Endothelial cell (in vitro differentiated cells): ENCODE data around the gene KRTAP4-5. TPM values are rescaled to one million over a fixed set of nuclear protein-coding genes. Genes with fewer than 3 reads are reported as not detected.
"Not testable (repeated sequence)": the region's sequence is repeated elsewhere in the genome, so short reads cannot be mapped to it uniquely, and the experiment has no call there.

ENCODE experiments used
- DNase-seq: peaks from one replicate; pipeline ENCODE4 v3.0.0; 2021; ENCODE audit warnings: low spot score
- H3K27ac Mint-ChIP-seq: one replicate; pipeline ENCODE4 v1.8.0; 2021; ENCODE audit warnings: mixed read lengths, inconsistent platforms; ENCODE audit not compliant: unreplicated experiment
- H3K27me3 Mint-ChIP-seq: one replicate; pipeline ENCODE4 v1.8.0; 2021; ENCODE audit warnings: mild to moderate bottlenecking, moderate library complexity, mixed read lengths, inconsistent platforms; ENCODE audit not compliant: unreplicated experiment
- H3K36me3 Mint-ChIP-seq: one replicate; pipeline ENCODE4 v1.8.0; 2021; ENCODE audit warnings: mild to moderate bottlenecking, low read depth, mixed read lengths, inconsistent platforms; ENCODE audit not compliant: unreplicated experiment
- H3K4me1 Mint-ChIP-seq: one replicate; pipeline ENCODE4 v1.8.0; 2021; ENCODE audit warnings: mild to moderate bottlenecking, mixed read lengths, inconsistent platforms; ENCODE audit not compliant: unreplicated experiment
- H3K4me3 Mint-ChIP-seq: one replicate; pipeline ENCODE4 v1.8.0; 2021; ENCODE audit warnings: mild to moderate bottlenecking, mixed read lengths, inconsistent platforms; ENCODE audit not compliant: unreplicated experiment
- H3K9me3 Mint-ChIP-seq: one replicate; pipeline ENCODE4 v1.8.0; 2021; ENCODE audit warnings: mixed read lengths, inconsistent platforms; ENCODE audit not compliant: unreplicated experiment
- CTCF ChIP-seq: fragments of 200-600 bp; sonication (generic); IDR thresholded peaks from one replicate; pipeline ENCODE4 v1.5.0; 2021; ENCODE audit warnings: antibody characterized with exemption; ENCODE audit not compliant: unreplicated experiment
- total RNA-seq: library from RNA; stranded (reverse); fragmentation: NEBNext Ultra II Directional; extraction: Animal tissue kit (Norgen Biotek cat#: 25700); gene quantifications from one replicate; pipeline ENCODE4 v1.2.1, GENCODE V29; 2021; ENCODE audit not compliant: unreplicated experiment

KRTAP4-5 gene
- total RNA-seq, 1 donor from 2014 or later: not detected

GRCh38 chr17:41111151-41111885 is 38.3 kb downstream of the KRTAP4-5 start:
- Mint-ChIP-seq H3K27ac (no peak overlapping the region), H3K4me1 (peaks cover 6% of the 10 kb centered on the region), H3K4me3 (no peak overlapping the region), H3K36me3 (no peaks in the 10 kb centered on the region), H3K9me3 (no peaks in the 10 kb centered on the region), H3K27me3 (no peaks in the 10 kb centered on the region)
- no peak for TF ChIP-seq CTCF
- no peak for DNase-seq

GRCh38 chr17:41108728-41109386 is 40.8 kb downstream of the KRTAP4-5 start:
- not testable (repeated sequence) for H3K9me3 Mint-ChIP-seq, H3K4me1 Mint-ChIP-seq, H3K36me3 Mint-ChIP-seq, DNase-seq, H3K27me3 Mint-ChIP-seq, H3K27ac Mint-ChIP-seq, H3K4me3 Mint-ChIP-seq

- no peaks in the 10 kb centered on the region for H3K9me3 Mint-ChIP-seq
- no peak for TF ChIP-seq CTCF
- no peaks in the 10 kb centered on the region for H3K36me3 Mint-ChIP-seq
- peaks cover 6% of the 10 kb centered on the region for H3K4me1 Mint-ChIP-seq
- no peak overlapping the region for H3K4me3 Mint-ChIP-seq
- H3K27ac Mint-ChIP-seq: peak overlapping the region; percentile 15
- DNase-seq: no peak
- no peaks in the 10 kb centered on the region for H3K27me3 Mint-ChIP-seq
Measured at GRCh38 chr17:41107941-41108450, 41.6 kb downstream of the KRTAP4-5 start.

GRCh38 chr17:41105347-41105746 is 44.3 kb downstream of the KRTAP4-5 start, which contains the start of gene KRTAP4-9:
TSS of gene KRTAP4-9 (plus strand) at chr17:41105389. CDS start at chr17:41105389, 0 bp downstream.
- not testable (repeated sequence) for H3K27me3 Mint-ChIP-seq, H3K4me1 Mint-ChIP-seq, H3K4me3 Mint-ChIP-seq, H3K36me3 Mint-ChIP-seq, H3K9me3 Mint-ChIP-seq, DNase-seq, H3K27ac Mint-ChIP-seq

GRCh38 chr17:41104386-41105038 is 45.1 kb downstream of the KRTAP4-5 start:
- H3K4me3 Mint-ChIP-seq, H3K36me3 Mint-ChIP-seq, DNase-seq, H3K27ac Mint-ChIP-seq, H3K4me1 Mint-ChIP-seq, H3K27me3 Mint-ChIP-seq, H3K9me3 Mint-ChIP-seq: not testable (repeated sequence)

- no peak overlapping the region for H3K27ac Mint-ChIP-seq
- no peaks in the 10 kb centered on the region for H3K27me3 Mint-ChIP-seq
- no peak overlapping the region for H3K4me3 Mint-ChIP-seq
- no peak for DNase-seq
- H3K4me1 Mint-ChIP-seq: peaks cover 6% of the 10 kb centered on the region
- no peak for TF ChIP-seq CTCF
- H3K36me3 Mint-ChIP-seq: no peaks in the 10 kb centered on the region
- H3K9me3 Mint-ChIP-seq: no peaks in the 10 kb centered on the region
Measured at GRCh38 chr17:41103896-41104295, 45.7 kb downstream of the KRTAP4-5 start.
